ENCODE data around the gene CCDC57.

Gene CCDC57

DNA sequence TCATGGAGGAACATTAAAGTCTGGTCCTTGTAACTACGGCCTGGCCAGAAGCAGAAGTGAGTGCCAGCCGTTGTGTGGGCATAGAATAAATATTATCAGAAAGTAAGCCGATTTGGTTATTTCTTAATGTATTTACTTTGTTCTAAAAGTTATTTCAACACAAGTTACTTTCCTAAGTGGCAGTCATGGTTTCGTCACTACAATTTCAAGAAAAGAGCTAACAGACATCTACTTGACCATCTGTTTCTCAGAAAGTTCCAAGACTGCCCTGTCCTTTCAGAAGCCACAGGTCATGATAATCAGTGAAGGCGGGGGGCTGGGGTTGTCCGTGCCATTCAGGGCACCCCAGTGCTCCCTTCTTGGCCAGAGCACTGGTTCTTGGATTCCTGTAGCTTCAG, 99.7 kb downstream of the CCDC57 start:
- in situ Hi-C loops (cut with HindIII; ENCODE audit: low sequenced_read_pairs): no loop called here

DNA sequence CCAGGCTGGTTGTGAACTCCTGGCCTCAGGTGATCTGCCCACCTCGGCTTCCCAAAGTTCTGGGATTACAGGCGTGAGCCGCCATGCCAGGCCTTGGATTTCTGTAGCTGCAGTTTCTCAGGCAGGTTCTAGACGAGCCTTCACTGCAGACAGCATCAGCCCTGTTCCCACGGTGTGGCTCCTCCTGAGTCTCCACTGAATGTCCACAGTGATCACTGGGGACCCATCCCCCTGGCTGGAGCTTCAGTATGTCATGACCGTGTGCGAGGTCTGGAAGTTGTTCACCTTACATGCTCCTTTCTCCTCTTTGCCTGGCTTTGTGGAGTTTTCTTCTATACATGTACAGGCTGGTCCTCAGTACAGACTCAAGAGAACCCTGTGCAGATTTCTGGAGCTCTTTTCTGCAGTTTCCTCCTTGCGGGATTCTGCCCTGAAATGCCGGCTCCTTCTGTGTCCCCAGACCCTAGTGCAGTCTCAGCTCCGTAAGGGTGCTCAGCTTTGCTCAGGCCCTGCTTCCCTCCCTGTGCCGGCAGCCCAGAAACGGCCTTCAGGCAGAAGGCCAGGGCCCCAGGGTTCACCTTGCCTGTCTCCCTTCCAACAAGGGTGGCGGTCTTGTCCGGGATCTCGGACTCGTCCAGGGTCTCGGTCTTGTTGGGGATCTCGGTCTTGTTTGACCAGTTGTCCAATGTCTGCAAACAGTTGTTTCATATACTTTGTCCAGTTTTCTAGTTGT, 100.3 kb downstream of the CCDC57 start:
- in situ Hi-C loops (cut with HindIII; ENCODE audit: low sequenced_read_pairs): no loop called here

DNA sequence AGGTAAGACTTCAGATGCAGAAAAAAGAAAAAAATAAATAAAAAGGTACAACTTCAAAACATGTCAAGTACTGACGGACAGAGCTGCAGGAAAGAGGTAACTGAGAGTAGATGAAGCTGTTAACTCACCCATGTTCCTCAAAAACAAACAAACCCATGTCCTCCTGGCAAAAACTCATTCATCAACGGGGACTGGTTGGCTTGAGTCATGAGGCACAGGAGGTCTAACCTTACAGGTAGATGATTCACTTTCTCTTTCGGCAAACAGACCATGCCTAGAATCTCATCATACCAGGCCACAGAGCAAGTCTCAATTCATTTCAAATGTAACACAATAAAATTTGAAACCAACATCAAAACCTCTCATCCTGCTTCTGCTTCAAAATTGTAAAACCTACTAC, 102.3 kb downstream of the CCDC57 start:
- in situ Hi-C loops (cut with HindIII; ENCODE audit: low sequenced_read_pairs): no loop called here

GRCh38 chr17:82108961-82109475, 103.6 kb downstream of the CCDC57 start:
- in situ Hi-C loops (cut with HindIII; ENCODE audit: low sequenced_read_pairs): no loop called here

DNA sequence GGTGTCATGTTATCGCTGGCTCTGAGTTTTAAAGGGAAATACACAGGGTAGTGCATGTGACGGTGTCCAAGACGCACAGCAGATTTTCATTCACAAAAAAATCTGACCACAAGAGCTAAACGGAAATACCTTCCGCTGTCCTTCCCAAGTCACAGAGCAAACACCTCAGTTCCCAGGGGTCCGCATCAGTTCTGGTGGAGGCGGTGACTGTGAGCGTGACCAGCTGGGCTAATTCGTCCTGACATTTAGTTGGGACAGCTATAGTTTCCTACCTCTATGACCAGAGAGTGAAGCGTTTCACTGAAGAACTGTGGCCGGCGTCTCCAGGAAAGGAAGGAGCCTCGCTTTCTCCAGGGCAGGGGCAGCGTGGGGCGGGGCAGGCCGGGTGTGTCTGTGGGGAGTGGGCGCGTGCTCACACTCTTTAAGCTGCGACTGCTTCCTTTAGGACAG, 104.1 kb downstream of the CCDC57 start:
- in situ Hi-C loops (cut with HindIII; ENCODE audit: low sequenced_read_pairs): no loop called here

- in situ Hi-C loops (cut with HindIII; ENCODE audit: low sequenced_read_pairs): no loop called here
Measured at GRCh38 chr17:82108038-82108437, 104.6 kb downstream of the CCDC57 start.

- in situ Hi-C loops (cut with HindIII; ENCODE audit: low sequenced_read_pairs): no loop called here
Measured at GRCh38 chr17:82107341-82107860, 105.2 kb downstream of the CCDC57 start.

- in situ Hi-C loops (cut with HindIII; ENCODE audit: low sequenced_read_pairs): no loop called here
Measured at GRCh38 chr17:82106688-82107305, 105.8 kb downstream of the CCDC57 start.

GRCh38 chr17:82105882-82106687, 106.6 kb downstream of the CCDC57 start:
- in situ Hi-C loops (cut with HindIII; ENCODE audit: low sequenced_read_pairs): no loop called here

DNA sequence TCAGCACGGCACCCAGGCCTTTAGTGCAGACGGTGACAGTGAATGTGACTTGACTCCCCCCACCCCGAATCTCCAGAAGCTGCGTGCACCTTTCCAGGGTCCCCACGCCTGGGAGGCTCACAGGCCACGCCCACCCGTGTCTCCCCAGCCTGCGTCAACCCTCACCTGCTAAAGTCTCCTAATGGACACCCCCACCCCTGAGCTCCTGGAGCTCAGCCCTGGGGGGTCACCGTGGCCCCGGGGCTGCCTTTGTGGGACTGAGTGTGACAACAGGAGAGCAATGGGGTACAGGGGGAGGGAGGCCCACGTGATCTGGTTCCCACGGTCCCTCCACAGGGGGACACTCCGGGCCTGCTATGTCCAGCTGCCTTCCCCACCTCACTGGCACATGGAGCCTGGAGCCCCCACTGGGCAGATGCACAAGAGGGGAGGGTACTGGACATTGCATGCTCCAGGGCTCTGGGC, 107.2 kb downstream of the CCDC57 start:
- in situ Hi-C loops (cut with HindIII; ENCODE audit: low sequenced_read_pairs): no loop called here

DNA sequence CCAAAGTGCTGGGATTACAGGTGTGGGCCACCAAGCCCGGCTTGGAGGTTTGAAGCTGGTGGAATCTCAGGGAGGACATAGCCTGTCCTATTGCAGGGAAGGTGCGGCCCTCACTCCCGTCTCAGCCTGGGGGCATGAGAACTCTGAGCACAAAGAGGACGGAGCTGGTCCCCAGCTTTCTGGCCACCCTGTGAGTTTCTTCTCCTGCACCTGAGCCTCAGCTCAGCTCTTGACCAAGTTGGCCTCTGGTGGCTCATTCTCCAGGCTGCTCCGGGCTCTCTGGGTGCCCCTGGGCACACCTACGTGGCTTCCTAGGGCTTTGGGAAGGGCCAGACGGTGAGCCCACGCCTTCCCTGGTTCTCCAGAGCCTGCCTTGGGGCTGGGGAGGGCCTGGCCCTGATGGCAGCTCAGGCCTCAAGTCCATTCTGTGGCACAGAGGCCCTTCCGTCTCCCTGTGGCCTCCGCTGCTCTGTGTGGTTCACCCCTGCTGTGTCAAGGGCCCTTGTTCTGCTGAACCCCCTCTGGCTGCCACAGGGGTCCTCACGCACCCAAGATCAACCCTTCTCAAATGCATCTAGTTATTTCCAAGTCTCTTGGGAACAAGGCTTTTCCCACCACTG, 107.7 kb downstream of the CCDC57 start:
- in situ Hi-C loops (cut with HindIII; ENCODE audit: low sequenced_read_pairs): no loop called here

DNA sequence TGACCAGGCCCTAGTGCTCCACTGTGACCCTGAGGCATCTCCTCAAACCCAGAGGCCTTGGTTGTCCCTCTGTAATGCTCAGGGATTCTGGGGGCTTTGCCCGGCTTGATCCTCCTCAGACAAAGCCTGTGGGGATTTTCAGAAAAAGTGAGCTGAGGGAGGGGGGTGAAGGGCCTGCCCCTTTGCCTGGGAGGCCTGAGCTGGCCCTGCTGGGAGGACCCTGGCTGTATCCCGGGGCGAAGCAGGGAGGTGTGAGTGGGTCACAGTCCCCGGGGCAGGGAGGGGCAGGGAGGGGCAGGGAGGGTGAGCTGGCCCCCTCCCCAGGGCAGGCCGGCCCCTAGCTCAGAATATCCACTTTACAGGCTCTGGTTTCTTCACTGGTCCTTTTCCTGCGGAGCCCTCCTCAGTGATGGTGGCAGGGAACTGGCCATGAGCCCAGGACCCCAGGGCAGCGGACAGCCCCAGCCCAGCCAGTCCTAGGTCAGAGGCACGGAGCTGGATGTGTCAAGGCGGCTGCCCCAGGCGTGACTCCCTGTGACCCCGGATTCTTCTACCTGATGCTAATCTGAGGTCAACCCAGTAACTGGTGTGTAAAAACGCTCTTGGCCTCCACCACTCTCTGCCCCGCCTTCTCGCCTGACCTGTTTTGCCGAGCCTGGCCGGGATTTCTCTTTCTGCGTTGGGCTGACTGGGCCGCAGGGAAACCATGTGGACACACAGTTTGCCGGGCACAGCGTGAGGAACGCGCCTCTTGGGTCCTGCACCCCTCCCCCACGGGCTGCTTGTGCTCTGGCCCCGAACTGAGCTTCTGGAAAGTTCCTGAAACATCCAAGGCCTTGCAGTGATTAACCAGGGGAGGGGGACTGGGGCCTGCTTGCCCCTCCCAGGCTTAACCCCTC, 108.8 kb downstream of the CCDC57 start:
- in situ Hi-C loops (cut with HindIII; ENCODE audit: low sequenced_read_pairs): no loop called here

GRCh38 chr17:82101767-82102679, 110.6 kb downstream of the CCDC57 start:
- in situ Hi-C loops (cut with HindIII; ENCODE audit: low sequenced_read_pairs): no loop called here

DNA sequence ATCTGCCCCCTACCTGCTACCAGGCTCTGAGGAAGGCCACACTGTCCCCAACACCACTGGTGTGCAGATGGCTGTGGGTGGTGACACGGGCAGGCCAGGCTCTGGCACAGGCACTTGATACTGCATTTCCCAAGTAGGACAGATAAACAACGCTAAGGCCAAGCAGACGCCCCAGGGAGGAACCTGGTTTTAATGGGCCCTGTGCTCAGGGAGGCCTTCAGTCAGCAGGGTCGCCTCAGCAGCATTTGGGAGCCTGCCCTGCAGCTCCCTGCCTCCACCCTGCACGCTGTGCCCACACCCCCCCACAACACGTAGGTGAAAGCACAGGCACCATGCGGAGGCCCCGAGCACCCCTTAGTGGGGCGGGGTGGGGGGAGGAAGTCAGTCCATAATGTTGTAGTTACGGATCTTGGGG, 111.3 kb downstream of the CCDC57 start:
- in situ Hi-C loops (cut with HindIII; ENCODE audit: low sequenced_read_pairs): no loop called here

- in situ Hi-C loops (cut with HindIII; ENCODE audit: low sequenced_read_pairs): no loop called here
Measured at GRCh38 chr17:82100502-82101298, 111.9 kb downstream of the CCDC57 start.

GRCh38 chr17:82098939-82099763, 113.5 kb downstream of the CCDC57 start:
- in situ Hi-C loops (cut with HindIII; ENCODE audit: low sequenced_read_pairs): no loop called here
